NCI-H2081 treated with DMSO at 0.1 percent for 48 hours (cell line): ENCODE results near the gene ATP8B1.
"Not testable (repeated sequence)": the region's sequence is repeated elsewhere in the genome, so short reads cannot be mapped to it uniquely, and the experiment has no call there.

Experiments used
- DNase-seq: peaks from one replicate; lab custom pipeline; 2025; lab: John Stamatoyannopoulos, UW

ATP8B1 gene

DNA sequence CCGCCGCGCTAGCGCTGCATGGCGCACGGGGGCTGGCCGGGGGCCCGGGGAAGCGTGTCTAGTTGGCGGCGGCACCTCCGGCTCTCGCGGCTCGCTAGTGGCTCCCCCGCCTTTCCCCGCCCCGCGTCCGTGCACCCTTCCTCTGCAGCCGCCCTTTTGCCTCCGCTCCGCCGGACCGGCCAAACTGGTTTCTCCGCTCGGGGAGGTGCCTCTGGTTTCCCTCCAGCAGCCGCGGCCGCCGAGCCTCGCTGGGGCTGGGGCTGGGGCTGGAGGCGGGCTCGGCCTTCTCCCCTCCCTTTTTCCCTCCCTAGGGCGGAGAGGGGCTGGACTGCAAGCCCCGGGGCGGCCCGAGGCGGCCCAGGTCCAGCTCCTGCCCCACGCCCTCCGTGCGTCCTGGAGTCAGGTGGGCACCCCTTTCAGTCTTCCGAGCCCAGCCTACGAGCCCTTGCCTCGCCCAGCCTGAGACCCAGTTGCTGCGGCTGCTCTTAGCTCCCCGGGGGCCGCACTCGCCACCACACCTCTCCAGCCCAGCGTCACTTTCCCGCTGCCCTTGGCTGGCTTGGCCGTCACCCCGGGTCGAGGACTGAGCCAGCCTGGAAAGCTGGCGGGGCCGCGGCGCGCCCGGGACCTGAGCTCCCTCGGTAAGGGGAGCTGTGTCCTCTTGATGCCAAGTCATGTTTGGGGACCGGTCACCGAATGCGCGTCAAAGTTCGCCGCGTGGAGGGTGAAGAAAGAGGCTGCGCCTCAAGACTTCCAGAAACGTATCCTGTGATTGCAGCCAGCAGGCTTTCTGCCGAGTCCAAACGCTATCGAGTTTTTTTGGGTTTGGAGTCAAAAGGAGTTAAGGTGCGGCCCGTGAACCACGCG, at the start of gene ATP8B1:
TSS of gene ATP8B1 (minus strand) at position 213 of the 867 bp plus-strand sequence. CDS start 71,508 bp downstream, outside the sequence.
- no peak for DNase-seq

DNA sequence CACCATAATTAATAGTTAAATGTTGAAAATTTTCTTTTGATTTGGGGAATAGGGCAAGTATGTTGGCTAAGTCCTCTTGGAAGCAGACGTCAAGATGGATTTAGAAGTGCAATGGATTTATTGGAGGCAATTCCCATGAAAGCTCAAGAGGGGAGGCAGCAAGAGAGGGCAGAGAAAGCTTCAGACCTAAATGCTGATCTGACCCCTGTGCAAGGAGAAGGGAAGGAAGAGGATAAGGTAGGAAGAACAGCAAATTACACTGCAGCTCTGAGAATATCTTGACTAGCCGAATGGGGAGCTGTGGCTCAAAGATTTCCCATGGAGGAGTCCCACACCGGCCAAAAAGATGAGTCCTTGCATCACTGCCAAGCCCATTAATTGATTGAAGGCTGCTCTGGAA, 46.9 kb upstream of the ATP8B1 start:
- no peak for DNase-seq

DNA sequence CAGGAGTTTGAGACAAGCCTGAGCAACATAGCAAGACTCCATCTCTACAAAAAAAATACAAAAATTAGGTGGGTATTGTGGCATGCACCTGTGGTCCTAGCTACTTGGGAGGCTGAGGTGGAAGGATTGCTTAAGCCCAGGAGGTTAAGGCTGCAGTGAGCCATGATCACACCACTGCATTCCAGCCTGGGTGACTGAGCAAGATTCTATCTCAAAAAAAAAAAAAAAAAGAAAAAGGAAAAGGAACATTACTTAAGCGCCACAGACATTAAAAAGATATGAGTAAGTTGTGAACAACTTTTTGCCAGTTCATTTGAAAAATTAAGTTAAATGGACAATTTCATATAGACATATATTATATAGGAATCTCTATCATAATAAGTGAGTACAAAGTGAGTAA, 45.3 kb upstream of the ATP8B1 start:
- DNase-seq, result not testable (repeated sequence)

DNA sequence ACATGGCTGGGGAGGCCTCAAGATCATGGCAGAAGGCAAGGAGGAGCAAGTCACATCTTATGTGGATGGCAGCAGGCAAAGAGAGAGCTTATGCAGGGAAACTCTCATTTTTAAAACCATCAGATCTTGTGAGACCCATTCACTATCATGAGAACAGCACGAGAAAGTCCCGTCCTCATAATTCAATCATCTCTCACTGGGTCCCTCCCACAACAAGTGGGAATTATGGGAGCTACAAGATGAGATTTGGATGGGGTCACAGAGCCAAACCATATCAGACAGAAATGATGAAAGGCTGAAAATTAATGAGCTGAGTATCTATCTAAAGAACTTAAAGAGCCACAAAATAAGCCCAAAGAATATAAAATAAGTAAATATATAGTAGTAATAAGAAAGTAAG, 44.3 kb upstream of the ATP8B1 start:
- not testable (repeated sequence) for DNase-seq

DNA sequence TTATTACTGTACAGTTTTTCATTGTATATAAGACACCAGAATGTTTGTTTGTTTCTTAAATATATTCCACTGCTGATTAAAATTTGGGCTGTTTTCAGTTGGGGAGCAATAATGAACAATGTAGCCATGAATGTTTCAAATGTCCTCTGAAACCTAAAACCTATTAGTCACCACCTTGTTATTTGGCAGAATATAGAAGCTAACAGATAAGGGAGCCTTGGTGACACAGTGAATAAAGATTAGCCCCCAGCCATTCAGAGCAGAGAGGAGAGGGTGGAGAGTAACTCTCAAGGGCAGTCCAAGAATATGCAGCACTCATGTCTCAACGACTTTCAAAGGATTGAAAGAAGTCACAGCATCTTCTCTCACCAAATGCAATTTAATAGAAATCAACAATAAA, 43.1 kb upstream of the ATP8B1 start:
- DNase-seq, result no peak

DNA sequence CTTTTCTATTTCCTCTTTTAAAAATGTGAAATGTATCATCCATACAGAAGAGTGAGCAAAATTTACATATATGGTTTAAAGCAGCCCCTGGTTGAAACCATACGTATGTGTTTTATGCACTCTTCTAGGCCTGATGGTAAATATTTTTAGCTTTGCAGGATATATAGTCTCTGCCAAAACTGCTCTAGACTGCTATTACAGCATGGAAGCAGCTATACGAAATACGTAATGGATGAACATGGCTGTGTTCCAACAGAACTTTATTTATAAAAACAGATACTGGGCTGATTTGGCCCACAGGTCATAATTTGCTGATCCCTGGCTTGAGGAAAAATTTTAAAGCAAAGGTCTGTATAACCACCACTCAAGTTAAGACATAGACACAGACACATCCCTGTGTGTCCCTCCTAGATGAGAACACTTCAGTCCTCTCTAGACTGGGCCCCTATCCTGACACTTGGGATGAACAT, 42.5 kb upstream of the ATP8B1 start:
- no peak for DNase-seq

DNA sequence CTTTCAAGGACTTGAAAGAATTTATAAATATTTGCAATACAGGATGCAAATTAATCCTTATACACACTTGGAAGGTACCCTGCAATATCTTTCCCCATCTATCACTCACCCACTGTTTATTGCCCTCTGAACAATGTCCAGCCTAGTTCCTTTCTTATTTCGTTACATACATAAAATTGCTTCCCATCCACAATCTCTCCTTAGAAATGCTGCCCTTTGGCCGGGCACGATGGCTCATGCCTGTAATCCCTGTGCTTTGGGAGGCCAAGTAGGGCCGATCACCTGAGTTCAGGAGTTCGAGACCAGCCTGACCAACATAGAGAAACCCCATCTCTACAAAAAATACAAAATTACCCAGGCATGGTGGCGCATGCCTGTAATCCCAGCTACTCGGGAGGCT, 41.2 kb upstream of the ATP8B1 start:
- DNase-seq, result no peak

DNA sequence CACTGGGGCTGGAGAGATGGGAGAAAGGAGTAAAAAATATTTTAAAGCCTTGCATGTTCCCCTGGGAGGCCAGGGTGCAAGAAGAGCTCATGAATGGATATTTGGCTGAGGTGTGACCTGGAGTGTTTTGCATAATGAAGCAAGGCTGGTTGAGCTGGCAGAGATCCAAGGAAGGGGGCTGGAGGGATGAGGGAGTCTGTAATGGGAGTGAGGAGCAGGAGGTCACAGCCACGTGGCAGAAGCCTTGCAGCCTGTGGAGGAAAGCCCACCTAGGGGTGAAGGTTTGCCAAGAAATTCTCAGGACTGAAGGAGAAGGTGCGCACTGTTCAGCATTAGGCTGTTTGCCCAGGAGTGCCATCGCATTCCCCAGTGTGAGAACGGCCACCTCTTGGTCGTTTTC, 40.3 kb upstream of the ATP8B1 start:
- no peak for DNase-seq

DNA sequence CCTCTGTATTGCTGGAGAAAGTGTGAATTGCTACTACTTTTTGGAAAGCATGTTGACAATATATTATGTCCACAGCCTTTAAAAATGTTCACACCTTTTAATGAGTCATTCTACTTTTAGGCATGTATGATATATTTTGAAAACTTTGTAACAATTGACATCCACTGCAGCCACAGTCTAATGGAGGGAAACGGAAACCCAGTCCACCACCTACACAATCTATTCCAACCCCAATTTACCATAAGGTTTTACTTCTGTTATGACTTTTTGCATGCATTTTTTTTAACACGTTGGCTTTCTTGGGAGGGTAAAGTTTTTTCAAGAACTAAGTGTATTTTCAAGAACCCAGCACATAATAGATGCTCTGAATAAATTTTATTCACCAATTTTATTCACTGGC, 38.5 kb upstream of the ATP8B1 start:
- DNase-seq, result no peak

DNA sequence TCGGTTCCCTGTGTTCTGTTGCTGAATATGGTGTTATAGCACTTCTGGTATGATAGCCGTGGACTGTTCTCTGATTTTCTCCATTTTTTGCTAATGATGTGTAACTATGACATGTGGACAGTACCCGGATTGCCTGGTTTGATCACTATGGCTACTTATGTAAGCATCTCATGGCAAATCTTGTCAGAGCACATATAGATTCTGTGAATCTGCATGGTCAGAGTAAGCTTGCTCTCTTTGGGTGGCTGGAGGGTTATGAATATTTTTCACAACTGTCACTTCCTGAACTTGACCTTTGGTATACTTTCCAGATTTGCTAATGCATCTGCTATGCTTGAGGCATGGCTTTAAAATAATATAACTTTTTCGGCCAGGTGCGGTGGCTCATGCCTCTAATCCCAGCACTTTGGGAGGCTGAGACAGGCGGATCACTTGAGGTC, 36.8 kb upstream of the ATP8B1 start:
- no peak for DNase-seq

DNA sequence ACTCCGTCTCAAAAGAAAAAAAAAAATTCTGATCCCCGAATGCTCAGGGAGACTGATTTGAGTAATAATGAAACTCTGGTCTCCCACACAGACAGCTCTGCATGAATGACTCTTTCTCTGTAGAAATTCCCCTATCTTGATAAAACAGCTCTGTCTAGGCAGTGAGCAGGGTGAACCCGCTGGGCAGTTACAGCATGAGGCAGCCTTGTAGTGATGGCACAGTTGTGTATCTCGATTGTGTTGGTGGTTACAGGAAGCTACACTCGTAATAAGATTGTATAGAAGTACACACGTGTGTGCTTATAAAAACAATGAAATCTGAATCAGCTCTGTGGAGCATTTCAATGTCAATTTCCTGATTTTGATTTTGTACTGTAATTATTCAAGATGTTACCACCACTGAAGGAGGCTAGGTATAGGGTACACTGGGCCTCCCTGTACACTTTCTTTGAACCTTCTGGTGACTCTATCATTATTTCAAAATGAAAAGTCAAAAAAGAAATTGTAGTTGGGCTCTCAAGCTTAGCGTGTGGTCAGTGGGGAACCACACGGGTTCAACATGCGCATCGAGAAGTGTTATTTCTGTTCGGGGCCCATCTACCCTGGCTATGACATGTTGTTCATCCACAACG, 34.9 kb upstream of the ATP8B1 start:
- DNase-seq, result no peak

DNA sequence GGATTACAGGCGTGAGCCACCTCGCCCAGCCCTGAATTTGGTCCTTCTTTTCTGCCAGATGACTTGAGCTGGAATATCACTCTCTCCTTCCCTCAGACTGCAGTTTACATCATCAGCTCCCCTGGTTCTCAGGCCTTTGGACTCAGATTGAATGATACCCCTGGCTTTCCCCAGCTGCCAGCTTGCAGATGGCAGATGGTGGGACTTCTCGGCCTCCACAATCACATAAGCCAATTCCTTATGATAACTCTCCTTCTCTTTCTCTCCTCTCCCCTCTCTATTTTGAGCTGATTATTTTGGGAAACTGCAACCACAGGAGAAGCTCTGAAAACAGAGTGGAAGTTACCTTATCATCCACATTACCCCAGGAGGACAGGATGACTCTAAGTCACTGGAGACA, 33.4 kb upstream of the ATP8B1 start:
- DNase-seq, result no peak

DNA sequence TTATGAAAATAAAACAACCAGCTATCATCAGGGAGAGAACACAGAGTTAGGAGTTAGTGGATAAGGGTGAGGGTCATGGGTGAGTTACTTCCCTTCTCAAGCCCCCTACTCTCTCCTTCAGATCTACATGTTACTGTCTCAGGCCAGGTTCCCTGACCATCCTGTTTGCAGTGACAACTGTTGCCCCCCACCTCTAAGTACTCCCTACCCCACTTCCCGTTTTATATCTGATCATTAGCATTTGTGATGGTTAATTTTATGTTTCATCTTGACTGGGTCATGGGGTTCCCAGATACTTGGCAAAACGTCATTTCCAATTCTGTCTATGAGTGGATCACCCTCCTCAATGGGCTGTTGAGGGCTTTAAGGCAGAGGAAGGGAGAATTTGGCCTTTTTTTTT, 32.8 kb upstream of the ATP8B1 start:
- DNase-seq, result no peak

DNA sequence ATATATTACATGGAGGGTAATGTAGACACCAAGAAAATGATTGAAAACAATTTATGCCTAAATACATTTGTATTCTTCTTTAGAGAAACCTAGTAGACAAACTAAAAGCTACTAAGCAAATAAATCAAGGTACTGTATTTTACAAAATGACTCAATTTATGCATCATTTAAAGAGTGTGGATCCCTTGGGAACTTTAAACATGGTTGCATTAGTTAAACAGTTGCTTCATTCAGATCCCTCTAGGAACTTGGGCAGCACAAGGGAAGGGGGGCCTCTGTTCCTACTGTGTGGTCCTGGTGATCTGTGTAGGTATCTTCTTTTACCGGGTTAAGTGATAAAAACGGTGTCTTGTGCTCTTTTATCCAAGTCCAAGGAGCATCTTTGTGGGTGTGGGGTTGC, 31.5 kb upstream of the ATP8B1 start:
- DNase-seq, result no peak

DNA sequence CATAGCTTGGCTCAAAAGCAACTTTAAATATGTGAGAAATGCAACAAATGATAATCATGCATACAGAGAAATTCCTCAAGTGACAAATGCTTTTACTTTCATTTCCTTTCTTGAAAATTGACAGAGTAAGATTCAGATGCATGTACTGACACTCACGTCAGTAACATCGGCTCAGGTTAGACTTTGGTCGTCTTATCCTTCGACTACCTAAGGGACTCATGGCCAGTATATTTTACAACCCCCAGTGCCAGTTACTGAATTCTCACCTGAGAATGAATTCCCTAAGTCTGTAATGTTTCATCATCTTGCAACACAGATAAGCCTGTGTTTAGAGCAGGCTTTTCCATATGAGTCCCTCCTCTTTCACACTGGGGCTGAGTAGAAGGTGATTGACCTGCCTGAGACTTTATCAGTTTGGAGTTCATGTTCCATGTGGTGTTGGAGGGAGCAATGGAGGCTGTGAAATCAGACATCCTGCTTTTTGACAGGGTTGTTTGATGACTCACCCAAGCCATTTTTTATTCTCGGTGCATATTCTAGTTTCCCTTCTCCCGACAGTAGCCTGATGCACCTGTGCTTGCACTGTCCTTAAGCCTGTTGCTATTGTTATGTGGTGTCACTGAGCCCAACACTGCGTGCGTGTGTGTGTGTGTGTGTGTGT, 30.5 kb upstream of the ATP8B1 start:
- no peak for DNase-seq

DNA sequence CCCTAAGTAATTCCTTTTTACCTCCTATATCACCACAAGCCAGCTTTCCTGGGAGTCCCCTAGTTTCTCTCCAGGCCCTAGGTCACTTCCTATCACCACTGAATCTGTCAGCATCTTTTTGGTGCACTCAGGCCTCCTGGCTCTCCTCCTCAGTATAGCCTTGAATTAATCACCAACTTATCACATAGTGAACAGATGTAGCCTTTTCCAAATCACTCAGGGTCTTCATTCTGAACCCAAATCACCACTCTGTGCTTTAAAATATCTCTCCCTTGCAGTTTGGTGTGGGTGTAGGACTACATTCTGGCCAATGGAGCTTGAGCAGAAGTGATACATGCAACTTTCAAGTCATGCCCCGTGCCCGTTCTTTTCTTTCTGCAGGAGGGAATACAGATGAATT, 29.6 kb upstream of the ATP8B1 start:
- DNase-seq, result no peak

DNA sequence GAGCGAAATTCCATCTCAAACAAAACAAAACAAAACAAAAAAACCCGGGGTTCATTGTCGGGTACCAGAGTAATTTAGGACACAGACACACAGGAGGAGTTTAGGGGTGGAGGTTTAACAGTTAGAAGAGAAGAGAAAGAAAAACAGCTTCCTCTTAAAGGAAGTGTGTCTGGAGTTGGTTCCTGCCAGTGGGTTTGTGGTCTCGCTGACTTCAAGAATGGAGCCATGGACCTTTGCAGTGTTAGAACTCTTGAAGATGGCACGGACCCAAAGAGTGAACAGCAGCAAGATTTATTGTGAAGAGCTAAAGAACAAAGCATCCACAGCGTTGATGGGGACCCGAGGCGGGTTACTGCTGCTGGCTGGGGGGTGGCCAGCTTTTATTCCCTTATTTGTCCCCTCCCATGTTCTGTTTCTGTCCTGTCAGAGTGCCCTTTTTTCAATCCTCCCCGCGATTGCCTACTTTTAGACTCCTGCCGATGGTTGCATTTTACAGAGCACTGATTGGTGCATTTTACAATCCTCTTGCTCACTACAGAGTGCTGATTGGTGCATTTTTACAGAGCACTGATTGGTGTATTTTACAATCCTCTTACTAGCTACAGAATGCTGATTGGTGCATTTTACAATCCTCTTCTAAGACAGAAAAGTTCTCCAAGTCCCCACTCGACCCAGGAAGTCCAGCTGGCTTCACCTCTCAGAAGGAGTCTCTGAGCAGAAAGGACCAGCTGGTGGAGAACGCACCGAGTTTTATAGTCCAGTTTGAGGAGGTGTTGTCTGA, 28.7 kb upstream of the ATP8B1 start:
- no peak for DNase-seq

DNA sequence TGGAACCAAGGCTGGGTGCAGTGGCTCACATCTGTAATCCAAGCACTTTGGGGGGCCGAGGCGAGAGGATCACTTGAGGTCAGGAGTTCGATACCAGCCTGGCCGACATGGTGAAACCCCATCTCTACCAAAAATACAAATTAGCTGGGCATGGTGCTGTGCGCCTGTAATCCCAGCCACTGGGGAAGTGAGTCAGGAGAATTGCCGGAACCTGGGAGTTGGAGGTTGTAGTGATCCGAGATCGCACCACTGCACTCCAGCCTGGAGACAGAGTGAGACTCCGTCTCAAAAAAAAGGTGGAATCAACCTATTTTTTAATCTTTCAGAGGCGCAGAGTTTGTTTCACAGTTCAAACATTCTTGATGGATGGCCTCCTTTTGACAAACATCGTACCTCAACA, 24.5 kb upstream of the ATP8B1 start:
- no peak for DNase-seq

DNA sequence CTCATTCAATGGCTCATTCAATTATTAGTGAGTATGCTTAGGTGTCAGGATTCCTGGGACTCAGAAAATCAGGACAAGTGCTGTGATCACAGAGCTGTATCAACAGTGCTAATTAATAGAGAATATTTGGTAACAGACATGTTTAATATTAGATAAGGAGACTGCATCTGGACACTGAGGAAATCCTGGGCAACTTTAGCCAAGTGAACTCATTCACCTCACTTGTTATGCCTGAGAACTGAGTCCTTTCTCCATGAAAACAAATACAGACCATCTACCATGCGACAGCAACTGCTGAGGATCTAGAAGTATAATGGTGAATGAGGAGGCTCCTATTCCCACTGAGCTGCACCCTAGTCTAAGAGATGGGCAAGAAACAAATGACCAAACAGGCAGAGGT, 23.1 kb upstream of the ATP8B1 start:
- no peak for DNase-seq

DNA sequence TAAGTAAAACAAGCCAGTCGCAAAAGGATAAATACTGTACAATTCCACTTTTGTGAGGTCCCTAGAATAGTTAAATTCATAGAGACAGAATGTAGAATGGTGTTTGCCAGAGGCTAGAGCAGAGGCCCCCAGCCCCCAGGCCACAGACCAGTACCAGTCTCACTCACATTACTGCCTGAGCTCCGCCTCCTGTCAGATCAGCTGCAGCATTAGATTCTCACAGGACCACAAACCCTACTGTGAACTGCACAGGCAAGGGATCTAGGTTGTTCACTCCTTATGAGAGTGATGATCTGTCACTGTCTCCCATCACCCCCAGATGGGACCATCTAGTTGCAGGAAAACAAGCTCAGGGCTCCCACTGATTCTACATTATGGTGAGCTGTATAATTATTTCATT, 17.5 kb upstream of the ATP8B1 start:
- not testable (repeated sequence) for DNase-seq

DNA sequence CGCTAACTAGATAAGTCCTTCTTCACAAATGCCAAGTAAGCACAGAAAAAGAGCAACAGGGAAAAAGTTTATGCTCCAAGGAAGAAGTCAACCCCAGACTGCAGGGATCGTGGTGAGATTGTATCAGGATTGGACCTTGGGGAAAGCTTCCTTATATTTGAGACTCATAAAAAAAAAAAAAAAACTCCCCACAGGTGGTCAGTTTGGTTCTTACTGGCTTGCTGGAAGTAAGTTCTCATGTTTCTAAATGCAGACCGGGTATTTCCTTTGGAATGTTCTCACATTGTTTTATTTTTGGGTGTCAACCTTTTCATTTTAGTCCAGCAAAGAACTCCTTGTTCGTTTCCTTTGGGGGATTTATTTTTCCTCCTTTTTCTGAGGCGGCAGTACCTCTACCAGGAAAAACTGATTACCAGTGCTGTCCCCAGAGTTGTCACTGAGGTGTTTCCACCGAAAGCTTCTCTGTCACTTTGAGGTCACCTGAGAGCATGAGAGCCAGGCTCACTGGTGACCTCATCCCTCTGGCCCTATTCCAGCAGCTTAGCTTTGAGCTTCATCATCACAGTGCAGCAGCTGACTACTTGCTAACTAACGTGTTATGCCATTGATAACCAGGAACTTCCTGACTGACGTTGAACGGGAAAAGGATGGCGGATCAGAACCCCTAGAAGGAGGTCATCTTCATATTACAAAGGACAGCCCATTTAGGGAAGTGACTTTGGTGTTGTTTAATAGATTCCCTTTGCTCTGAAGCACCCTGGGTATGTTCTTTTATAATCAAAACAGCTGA, 16.8 kb upstream of the ATP8B1 start:
- DNase-seq, result no peak
